Heart right ventricle (tissue), 16 donors: ENCODE data around the gene PLD5. TPM values are rescaled to one million over a fixed set of nuclear protein-coding genes. Genes with fewer than 3 reads are reported as not detected.
"Not testable (repeated sequence)": the region's sequence is repeated elsewhere in the genome, so short reads cannot be mapped to it uniquely, and the experiment has no call there.

Source experiments
- ATAC-seq, 8 donors: fragments of 200-7000 bp; cut with Tn5 transposase; one replicate each; pipeline ENCODE4 v1.9.1; 2020; ENCODE audit warnings: mild to moderate bottlenecking in 8 of 8, moderate library complexity in 8 of 8, moderate number of reproducible peaks in 1 of 8
- DNase-seq, 2 donors: peaks; one replicate each; pipeline ENCODE4 v3.0.0-alpha.2; 2020
- H3K27ac ChIP-seq, 10 donors: fragments of 200-600 bp; sonication (generic) in 2 of 10; one replicate each; pipeline versions ENCODE4 v1.5.0 to v1.8.0; 2020 to 2022; ENCODE audit warnings: mild to moderate bottlenecking in 3 of 10
- H3K27me3 ChIP-seq, 7 donors: fragments of 200-600 bp; one replicate each; pipeline ENCODE4 v1.8.0; 2021 to 2022; ENCODE audit warnings: mild to moderate bottlenecking in 2 of 7
- H3K36me3 ChIP-seq, 9 donors: fragments of 200-600 bp; sonication (generic) in 1 of 9; one replicate each; pipeline versions ENCODE4 v1.5.0 to v1.8.0; 2020 to 2022; ENCODE audit warnings: mild to moderate bottlenecking in 2 of 9
- H3K4me1 ChIP-seq, 9 donors: fragments of 200-600 bp; sonication (generic) in 1 of 9; one replicate each; pipeline versions ENCODE4 v1.5.0 to v1.8.0; 2020 to 2022; ENCODE audit warnings: mild to moderate bottlenecking in 4 of 9
- H3K4me3 ChIP-seq, 10 donors: fragments of 200-600 bp; sonication (generic) in 2 of 10; one replicate each; pipeline versions ENCODE4 v1.5.0 to v1.8.0; 2020 to 2022; ENCODE audit warnings: mild to moderate bottlenecking in 7 of 10, moderate library complexity in 2 of 10
- H3K9me3 ChIP-seq, 11 donors: fragments of 200-600 bp in 10 of 11; sonication (generic) in 2 of 11; one replicate each; pipeline versions ENCODE4 v1.5.0 to v1.8.0; 2013 to 2022; ENCODE audit warnings: mild to moderate bottlenecking in 2 of 11, control low read depth in 1 of 11, moderate library complexity in 1 of 11
- WGBS, 2 donors: extraction: QIAGEN DNeasy Blood & Tissue Kit; methylation state at CpG; one replicate each; pipeline ENCODE4 v1.1.7; 2013; ENCODE audit warnings: inconsistent platforms in 1 of 2; 5-methylcytosine and 5-hydroxymethylcytosine counted together
- intact Hi-C, 10 donors: fragments of 100-400 bp; cut with DNase I; formaldehyde crosslinking; loops; one replicate each; pipeline versions ENCODE4 v1.11.1 to v1.14.2; 2022
- polyA plus RNA-seq, 2 donors: library from polyadenylated mRNA; stranded (reverse); fragments of 200-250 nt; gene quantifications; one replicate each; pipeline ENCODE4 v1.2.3, GENCODE V29; 2013
- total RNA-seq, 10 donors: library from RNA; stranded (reverse); fragmentation: NEBNext Ultra II Directional in 3 of 10; extraction: Animal tissue kit (Norgen Biotek cat#: 25700) in 3 of 10; gene quantifications; one replicate each; pipeline versions ENCODE4 v1.2.1 to v1.2.4, GENCODE V29; 2021 to 2023
- TF ChIP-seq, protein P1 (sequence below), 9 donors: fragments of 200-600 bp; sonication (generic) in 2 of 9; IDR thresholded peaks; one replicate each; pipeline versions ENCODE4 v1.5.0 to v1.8.0; 2021 to 2022; ENCODE audit warnings: antibody characterized with exemption in 9 of 9, mild to moderate bottlenecking in 5 of 9, moderate library complexity in 1 of 9
- donor health status: Arrhythmogenic right ventricular cardiomyopathy.
- donor health status: ischemic (EF 13 %, LVEDD 7.1; RV severe dilation, severe dysfunction).
- donor health status: healthy with polysubstance abuse.
- donor health status: DM: no; HTN: yes; CAD: no.
- donor health status: DM: no; HTN: no; CAD: no.
- donor health status: ischemic (EF 25% LVEDD 6.9; RV normal size, moderate dysfunction).
- donor health status: ischemic (EF 25% LVEDD 5.7; RV mildly dilated, moderate dysfunction).
- donor health status: healthy.
- donor health status: DM: yes; HTN: yes; CAD: no.
- donor health status: Ischemic cardiomyopathy.
- donor health status: ischemic (EF 35%, LVEDD 5.7; RV mildly dilated, moderate dysfunction).
- donor health status: nonischemic (EF 11% LVEDD 7.7; RV severe dilation, severe dysfunction).
- donor health status: DM: yes; HTN: yes; CAD: no.
- donor health status: PGD.
- donor health status: ischemic (EF 29% LVEDD 5.4; RV normal size, mild dysfunction).
- donor health status: nonischemic (EF 23%, LVEDD 6.1; RV moderate dilation, normal function).

The PLD5 gene
- total and polyA plus RNA-seq, 12 donors, result 0.13 to 1.3 (median 0.41) TPM; not detected in 4

DNA sequence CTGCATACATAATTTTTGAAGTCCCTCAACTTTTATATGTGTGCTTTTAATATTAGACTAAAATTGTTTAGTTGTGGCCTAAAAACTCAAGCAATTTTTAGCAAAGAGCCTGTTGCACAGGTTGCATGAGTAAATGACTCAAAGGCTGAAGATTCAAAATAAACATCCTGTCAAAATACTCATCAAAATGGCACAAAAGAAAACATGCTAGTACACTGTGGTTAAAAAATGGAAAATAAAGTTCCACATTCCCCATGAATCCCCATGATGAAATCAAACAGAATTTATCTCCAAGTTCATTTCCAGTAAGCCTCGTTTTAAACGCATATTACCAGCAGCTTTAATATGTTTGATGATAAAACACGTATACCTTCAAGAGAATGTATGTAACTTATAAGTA lies 295.5 kb downstream of the PLD5 start:
- TF ChIP-seq, protein P1, sequence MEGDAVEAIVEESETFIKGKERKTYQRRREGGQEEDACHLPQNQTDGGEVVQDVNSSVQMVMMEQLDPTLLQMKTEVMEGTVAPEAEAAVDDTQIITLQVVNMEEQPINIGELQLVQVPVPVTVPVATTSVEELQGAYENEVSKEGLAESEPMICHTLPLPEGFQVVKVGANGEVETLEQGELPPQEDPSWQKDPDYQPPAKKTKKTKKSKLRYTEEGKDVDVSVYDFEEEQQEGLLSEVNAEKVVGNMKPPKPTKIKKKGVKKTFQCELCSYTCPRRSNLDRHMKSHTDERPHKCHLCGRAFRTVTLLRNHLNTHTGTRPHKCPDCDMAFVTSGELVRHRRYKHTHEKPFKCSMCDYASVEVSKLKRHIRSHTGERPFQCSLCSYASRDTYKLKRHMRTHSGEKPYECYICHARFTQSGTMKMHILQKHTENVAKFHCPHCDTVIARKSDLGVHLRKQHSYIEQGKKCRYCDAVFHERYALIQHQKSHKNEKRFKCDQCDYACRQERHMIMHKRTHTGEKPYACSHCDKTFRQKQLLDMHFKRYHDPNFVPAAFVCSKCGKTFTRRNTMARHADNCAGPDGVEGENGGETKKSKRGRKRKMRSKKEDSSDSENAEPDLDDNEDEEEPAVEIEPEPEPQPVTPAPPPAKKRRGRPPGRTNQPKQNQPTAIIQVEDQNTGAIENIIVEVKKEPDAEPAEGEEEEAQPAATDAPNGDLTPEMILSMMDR (IDR thresholded peaks at IDR 0.05), result no peak
- H3K4me3 ChIP-seq, result no peak overlapping the region
- DNase-seq (no peak), ATAC-seq (no peak)
- no peaks in the 10 kb centered on the region for H3K9me3 ChIP-seq
- WGBS, 2 donors, result 81 to 83% methylated on average over 3 of the region's 3 CpGs
- intact Hi-C loops, result no loop called here
- no peaks in the 10 kb centered on the region for H3K4me1 ChIP-seq
- H3K27ac ChIP-seq, result no peak overlapping the region
- peaks cover 0 to 13% (median 0%) of the 10 kb centered on the region in 7 donors for H3K27me3 ChIP-seq
- no peaks in the 10 kb centered on the region for H3K36me3 ChIP-seq

DNA sequence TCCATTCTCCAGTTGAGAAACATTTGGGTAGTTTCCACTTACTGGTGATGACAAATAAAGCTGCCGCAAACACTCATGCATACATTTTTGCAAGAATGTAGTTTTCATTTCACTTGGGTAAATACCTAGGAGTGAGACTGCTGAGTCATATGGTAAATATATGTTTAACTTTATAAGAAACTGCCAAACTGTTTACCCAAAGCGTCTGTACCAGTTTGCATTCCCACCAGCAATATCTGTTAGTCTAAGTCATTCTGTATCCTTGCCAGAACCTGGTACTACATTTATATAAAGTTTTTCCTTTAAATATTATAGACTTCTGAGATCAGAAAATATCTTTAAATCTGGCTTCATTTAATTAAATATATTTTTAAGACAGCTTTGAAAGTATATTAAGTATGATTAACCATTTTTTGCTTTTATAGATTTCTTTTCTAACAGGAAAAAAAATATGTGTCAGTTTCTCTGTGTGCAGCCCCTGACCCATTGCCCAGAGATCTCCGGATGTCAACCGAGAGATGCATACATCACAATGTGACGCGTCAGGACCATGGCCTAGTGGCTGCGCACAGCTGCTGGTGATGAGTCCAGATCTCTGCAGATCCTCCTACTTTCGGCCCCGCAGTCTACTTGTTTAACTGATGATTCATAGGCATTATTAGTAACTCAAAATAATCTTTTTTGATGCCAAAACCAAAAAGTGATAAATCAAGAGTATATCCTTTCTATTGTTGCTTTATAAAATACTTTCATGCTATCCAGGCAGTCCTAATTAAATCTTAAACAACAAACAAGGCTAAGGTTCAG lies 298.5 kb downstream of the PLD5 start:
- no peak for DNase-seq
- ATAC-seq, result no peak
- Histone ChIP-seq H3K27ac (no peak overlapping the region), H3K27me3 (peaks cover 0 to 7% (median 0%) of the 10 kb centered on the region in 7 donors), H3K9me3 (no peaks in the 10 kb centered on the region), H3K36me3 (no peaks in the 10 kb centered on the region), H3K4me3 (no peak overlapping the region), H3K4me1 (no peaks in the 10 kb centered on the region)
- TF ChIP-seq, protein P1 (IDR thresholded peaks at IDR 0.05), result no peak
- intact Hi-C loops, result no loop called here
- 91 to 94% methylated on average over 9 of the region's 9 CpGs for WGBS, 2 donors

DNA sequence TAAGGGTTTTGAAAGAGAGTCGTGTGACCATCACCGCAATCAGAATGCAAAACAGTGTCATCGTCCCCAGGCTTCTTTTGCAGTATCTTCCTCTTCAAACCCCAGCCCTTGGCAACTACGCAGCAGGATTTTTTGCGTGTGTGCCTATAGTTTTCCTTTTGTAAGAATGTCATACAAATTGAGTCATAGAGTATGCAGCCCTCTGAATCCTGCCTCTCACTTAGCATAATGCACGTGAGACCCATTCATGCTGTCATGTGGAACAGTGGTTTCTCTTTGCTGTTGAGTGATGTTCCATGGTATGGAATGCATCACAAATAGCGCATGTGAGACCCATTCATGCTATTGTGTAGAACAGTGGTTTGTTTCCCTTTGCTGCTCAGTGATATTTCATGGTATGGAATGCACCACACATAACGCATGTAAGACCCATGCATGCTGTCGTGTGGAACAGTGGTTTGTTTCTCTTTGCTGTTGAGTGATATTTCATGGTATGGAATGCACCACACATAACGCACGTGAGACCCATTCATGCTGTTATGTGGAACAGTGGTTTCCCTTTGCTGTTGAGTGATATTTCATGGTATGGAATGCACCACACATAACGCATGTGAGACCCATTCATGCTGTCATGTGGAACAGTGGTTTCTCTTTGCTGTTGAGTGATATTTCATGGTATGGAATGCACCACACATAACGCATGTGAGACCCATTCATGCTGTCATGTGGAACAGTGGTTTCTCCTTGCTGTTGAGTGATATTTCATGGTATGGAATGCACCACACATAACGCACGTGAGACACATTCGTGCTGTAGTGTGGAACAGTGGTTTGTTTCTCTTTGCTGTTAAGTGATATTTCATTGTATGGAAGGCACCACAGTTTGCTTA lies 299.4 kb downstream of the PLD5 start:
- H3K4me1 ChIP-seq, result not testable (repeated sequence)

DNA sequence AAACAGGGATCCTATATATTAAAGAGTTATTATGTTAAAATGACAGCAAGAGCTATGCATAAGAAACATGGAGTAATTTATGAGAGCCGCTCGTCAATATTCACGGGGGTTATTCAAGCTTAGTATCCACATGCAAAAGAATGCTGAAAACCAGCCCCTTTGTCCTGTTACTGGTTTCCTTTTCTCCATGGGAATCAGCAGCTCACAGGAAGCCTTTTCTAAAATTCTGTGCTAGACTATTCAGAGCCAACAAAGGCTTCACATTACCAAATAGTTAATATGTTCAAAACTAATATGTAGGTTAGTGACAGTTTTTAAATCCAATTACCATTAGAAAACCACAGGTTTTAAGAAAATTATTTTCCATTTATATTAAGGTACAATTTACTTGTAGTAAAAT lies 300.0 kb downstream of the PLD5 start:
- 78 to 81% methylated on average over 3 of the region's 3 CpGs for WGBS, 2 donors
- Histone ChIP-seq H3K27ac (no peak overlapping the region), H3K4me3 (no peak overlapping the region), H3K27me3 (no peaks in the 10 kb centered on the region), H3K36me3 (no peaks in the 10 kb centered on the region), H3K9me3 (no peaks in the 10 kb centered on the region), H3K4me1 (no peaks in the 10 kb centered on the region)
- DNase-seq (no peak), ATAC-seq (no peak)
- intact Hi-C loops, result no loop called here
- TF ChIP-seq, protein P1 (IDR thresholded peaks at IDR 0.05), result no peak

More for the DNA sequence above, 299.4 kb downstream of the PLD5 start:
- H3K9me3 ChIP-seq, H3K4me3 ChIP-seq, H3K27ac ChIP-seq, DNase-seq, intact Hi-C loops, ATAC-seq, H3K27me3 ChIP-seq, H3K36me3 ChIP-seq: not testable (repeated sequence)
- WGBS, 2 donors, result 84% methylated on average over 16 of the region's 16 CpGs
